ENCODE data around the gene CDC5L.

The CDC5L gene

DNA sequence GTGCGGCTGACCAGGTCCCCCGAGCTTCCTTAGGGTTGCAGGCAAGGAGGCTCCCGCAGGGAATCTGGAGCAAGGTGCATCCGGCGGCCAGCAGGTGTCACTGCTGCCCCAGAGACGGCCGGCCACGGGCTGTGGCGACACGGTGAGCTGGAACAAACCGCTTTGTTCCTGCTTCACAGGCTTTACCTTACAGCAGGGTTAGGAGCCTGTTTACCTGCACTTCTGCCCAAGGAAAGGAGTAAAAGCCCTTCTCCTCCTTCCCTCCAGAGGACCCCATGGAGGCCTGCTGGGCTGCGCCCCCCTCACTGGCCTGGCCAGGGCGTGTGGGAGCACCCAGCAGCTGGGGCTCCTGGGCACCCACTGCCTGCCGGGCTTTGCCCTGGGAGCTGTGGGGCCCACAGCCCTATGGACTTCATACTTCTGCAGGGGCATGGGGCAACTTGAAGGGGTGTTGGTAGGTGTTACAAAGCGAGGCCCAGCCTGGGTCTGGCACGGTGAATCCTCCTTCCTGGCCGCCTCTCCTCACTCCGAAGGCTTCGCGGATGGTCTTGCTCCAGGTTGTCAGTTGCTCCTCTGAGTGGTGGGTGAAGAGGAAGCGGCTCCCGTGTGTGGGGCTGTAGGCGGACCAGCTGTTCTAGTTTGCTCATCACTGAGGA, 88.4 kb downstream of the CDC5L start:
- DNase-seq (ENCODE audit: low spot score) = peak; percentile 93

DNA sequence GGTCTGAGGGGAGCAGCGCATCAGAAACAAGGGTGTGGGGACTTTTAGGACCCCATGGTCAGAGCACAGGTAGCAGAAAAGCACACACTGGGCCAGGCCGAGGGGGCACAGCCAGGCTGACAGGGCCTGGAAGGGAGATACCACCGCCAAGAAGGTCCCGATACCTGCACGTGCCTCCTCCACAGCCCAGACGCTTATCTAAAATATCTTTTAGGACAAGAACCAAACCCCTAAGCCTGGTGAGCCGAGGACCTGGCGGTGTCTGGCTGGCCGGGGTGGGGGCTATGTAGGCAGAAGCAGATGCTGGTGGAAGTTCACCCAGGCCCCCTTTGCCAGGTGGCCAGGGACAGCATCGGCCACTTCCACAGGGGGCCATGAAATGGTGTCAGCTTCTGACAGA, 89.3 kb downstream of the CDC5L start:
- DNase-seq (ENCODE audit: low spot score) = no peak

DNA sequence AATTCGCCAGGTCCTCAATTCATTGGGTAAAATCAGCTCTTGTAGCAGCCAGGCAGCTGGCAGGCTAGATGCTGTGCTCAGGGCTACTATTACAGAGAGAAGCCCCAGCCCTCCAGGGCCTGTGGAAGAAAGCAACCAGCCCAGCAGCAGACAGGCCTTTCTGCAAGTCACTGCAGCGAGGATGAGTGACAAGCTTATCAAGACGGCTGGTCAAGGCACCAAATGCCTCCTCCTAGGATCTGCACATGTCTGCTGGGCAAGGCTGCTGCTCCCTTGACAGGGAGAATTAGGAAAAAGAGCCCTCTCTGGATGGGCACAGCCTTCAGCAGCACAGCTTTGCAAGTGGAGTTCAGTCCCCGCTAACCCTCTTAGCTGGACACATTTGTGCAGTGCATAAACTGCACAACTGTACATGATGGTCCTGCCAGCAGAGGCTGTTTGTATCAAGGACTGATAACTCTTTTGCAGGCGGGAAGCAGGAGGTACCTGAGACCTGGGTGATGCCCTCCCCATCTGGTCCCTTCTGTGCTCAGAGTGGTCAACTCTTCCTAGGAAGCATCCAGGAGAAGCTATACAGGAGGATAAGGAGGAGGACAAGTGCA, 89.9 kb downstream of the CDC5L start:
- no peak for DNase-seq (ENCODE audit: low spot score)

DNA sequence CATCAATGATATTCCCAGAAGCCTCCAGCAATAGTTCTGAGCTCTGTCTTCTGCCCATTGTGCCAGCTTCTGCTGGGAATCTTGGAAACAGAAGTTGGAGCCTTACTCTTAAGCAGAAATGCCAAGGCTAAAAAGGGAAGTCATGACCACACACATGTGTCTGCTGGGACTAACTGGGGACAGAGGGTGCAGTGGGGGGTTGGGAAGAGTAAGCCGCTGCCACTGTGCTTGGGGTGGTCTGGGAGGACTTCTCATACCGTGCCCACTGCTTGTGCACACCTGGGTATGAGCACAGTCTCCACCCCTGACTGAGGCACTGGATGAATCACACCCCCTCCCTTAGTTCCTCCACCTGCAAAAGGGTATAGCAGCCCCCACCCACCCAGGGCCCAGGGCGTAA, 90.7 kb downstream of the CDC5L start:
- no peak for DNase-seq (ENCODE audit: low spot score)

DNA sequence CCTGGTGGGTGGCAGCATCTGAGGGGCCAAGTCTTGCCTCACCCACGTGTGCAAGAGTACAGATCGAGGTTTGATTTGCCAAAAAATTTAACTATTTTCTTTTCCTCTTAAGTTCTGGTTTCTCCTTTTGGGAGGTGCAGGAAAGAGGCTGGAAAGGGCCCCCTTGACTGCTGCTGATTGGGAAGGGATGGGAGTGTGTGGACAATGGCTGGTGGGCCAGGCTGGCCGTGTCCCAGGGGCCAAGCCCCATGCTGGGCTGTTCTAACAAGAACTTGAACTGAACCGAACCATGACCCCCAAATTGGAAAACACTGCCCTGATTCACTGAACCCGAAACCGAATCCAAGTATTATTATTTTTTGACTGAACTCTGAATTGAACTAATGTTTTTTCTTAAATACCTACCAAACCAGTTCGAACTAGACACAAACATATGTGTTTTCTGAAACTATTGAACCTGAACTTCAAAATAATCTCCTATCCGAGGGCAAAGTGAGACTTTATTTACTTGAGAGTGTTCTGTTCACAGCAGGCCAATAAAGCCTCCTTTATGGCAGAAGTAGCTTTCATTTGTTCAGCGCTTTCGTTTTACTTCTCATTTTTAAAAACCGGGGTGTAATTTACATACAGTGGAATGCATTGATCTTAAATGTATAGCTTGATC, 91.2 kb downstream of the CDC5L start:
- DNase-seq (ENCODE audit: low spot score) = no peak

DNA sequence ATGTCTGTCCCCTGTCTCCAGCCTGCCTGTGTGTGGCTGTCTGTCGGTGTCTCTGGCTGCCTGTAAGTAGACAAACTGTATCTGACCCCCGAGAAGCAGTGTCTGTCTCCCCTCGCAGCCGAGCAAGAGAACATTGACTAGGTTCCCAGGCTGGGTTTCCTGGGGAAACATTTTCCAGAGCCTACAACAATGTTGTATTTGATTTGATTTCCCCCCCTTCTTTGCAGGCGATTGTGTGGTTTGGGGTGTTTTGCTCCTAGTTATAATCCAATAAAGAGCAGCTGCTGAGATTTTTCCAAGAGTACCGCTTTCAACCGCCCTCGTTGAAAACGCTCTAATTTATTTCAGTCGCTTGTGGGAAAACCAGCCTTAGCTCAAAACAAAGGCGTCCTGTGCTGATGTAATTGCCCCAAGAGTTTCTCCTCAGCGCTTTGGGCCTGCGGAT, 92.6 kb downstream of the CDC5L start:
- no peak for DNase-seq (ENCODE audit: low spot score)

DNA sequence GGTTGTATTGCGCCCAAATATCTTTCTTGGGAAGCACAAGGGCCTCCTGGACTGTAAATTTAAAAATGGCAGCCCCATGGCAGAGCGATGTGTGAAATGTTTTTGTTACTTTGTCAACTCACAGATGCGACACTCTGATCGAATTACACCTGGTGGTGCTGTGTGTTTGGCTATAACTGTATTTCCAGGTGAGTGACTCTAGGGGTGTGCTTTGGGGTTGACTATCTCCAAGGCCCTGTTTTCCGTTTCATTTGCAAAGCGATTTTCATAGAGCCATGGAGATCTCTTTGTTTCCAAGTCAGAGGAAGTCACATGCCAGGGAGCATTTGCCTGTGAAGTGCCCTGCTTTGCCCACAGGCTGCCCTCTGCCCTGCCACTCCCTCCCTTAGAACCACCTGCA, 93.5 kb downstream of the CDC5L start:
- DNase-seq (ENCODE audit: low spot score) = no peak

DNA sequence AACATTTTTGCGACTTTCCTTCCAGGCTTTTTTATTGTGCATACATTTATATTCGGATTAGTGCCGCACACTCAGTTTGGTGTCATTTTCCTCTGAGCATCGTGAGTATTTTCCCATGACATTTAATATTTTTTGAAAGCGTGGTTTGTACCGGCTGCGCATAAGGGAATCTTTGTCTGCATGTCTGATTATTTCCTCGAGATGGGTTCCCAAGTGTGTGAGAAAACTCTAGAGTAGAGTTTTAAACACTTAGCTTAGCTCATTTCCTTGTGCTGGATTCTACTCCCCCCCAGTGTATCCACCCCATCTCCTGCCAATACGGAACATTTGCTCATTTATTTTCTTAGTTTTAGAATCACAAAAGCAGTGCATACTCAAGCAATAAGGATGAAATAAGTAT, 94.3 kb downstream of the CDC5L start:
- no peak for DNase-seq (ENCODE audit: low spot score)

DNA sequence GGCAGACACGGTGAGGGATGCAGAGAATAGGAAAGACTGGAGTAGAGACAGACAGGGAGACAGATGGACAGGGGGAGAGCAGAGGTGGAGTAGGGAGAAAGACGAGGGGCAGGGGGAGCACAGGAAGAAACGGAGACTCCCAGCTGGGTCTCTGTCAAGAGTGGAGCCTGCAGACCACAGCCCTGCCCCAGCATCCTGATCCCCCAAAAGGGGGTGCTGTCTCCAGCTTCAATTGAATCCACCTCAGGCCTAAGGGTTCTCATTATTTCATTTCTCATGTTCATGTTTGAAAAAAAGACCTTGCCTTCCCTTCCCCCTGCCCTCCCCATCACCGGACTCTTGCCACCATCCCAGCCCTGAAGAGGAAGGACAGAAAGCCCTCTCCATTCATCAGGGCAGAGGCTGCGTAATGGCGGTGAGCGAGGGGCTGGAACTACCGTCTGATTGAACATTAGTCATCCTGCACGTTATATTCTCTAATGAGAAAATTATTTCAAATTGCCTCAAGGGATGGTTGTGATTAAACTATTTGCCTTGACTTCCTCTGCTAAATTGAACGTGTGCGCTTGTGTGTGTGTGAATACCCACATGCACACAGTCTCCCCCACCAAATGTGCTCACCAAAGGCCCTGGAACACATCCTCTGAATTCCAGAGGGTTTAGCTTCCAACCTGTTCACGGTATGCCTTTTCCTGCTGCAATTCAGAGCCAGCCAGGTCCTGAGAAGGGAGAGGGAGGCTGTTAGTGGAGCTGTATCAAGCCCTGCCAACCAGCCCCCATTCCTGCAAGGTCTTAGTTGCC, 98.3 kb downstream of the CDC5L start:
- DNase-seq (ENCODE audit: low spot score) = no peak

DNA sequence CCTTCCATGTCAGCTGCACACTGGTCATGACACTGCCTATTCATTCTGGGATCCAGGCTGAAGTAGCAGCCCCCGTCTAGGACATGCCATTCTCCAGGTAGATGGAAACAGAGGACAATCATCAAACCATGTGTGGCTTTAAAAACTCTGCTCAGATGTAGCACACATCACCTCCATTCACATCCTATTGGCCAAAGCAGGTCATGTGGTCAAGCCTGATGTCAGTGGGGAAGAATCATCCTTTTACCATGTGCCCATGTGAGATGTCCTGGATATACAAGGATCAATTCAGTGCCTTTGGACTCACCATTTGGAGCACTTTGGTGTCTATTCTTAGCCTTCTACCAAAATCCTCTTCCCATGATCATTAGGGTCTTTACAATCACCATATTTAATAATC, 99.5 kb downstream of the CDC5L start:
- no peak for DNase-seq (ENCODE audit: low spot score)

DNA sequence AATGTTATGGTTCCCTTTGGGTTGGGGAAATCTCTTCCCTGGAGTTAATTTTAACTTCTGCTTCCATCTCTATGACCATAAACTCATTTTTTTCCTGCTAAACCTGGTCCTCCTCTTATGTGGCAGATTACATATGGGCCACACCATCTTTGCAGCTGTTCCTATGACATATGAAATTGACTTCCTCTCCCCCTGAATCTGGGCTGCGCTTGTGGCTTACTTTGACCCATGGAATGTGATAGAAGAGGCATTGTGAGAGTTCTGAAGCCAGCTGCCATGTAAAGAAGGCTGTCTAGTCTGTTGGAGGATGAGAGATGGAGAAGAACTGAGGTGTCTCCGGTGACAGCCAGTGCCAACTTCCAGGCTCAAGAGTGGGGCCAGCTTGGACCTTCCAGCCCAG, 100.1 kb downstream of the CDC5L start:
- DNase-seq (ENCODE audit: low spot score) = no peak

DNA sequence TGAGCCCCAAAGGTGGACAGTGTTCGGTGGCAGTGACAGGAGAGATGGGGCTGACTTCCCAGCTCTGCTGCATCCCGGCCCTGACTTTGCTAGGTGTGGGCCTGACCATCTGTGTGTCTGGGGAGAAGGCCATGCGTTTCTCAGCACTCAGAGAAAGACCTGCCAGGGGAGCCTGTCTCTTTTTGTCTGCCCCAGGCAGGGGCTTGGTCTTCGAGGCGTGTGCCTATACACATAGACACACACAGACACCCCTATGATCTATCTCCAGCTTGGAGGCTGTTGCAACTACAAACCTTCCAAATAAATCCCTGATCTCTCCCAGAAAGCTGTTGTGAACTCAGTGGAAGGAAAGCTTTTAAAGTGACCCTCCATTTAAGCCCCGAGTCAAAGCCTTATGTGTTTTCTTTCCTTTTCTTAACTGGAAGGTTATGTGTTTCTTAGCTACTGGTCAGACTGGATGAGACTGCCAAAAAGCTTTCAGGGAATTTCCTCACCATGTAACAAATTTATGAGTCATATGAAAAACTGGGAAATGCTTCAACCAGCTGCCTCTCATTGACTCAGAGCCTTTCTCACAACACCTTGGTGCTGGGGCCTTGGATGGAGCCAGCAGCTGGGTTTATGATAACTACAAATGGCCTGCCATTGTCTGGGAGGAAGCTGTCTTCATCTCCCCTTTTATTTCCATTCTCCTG, 102.6 kb downstream of the CDC5L start:
- DNase-seq (ENCODE audit: low spot score) = peak; percentile 91

DNA sequence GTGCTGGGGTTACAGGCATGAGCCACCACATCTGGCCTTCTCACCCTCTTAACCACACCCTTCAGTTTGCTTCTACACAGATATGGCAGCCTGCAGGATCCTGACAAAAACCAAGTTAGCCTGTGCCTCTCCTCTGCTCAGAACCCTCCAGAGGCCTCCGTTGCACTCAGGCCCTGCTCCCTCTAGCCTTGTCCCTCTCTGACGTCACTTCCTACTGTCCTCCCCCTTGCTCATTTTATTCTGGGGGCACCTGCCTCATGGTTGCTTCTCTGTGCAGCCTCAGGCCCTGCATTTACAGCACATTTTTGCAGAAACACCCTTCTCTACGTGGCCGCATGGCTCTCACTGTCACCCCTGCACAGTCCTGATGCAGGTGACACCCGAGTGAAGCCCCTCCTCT, 105.6 kb downstream of the CDC5L start:
- DNase-seq (ENCODE audit: low spot score) = no peak

DNA sequence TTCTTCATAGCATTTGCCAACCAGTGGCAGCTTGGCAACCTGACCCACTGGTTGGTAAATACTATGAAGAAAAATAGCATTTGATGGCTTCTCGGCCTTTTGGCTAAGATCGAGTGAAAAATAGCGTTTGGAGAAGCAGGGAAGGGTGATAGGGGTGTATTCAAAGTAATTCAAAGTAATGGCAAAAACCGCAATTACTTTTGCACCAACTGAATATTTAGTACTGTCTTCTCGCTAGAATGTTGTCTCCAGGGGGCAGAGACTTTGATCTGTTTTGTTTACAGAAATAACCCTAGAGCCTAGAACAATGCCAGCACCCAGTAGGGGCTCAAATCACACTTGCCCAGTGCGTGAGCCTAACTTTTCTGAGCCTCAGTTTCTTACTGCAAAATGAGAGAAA, 106.1 kb downstream of the CDC5L start:
- no peak for DNase-seq (ENCODE audit: low spot score)

DNA sequence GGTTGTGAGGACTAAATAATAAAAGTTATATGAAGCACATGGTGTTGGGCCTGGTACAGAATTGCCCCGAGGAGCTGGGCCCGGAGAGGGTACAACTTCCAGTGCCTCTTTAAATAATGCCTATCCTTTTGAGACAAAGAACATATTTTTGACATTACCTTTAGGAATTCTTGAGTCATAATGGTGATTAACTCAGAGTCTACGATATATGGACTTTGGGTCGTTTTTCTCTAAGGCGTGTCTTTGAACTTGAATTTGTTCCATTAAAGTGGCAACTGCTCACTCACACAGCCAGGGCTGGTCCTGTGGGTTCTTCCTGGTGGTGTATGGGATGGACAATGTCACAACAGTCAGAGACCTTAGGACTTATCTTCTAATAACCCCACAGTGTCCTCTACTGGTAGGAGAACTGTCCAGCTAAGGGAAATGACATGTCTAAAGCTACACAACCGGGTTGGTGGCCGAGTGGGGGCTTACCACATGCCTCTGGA, 106.5 kb downstream of the CDC5L start:
- DNase-seq (ENCODE audit: low spot score) = peak; percentile 77

DNA sequence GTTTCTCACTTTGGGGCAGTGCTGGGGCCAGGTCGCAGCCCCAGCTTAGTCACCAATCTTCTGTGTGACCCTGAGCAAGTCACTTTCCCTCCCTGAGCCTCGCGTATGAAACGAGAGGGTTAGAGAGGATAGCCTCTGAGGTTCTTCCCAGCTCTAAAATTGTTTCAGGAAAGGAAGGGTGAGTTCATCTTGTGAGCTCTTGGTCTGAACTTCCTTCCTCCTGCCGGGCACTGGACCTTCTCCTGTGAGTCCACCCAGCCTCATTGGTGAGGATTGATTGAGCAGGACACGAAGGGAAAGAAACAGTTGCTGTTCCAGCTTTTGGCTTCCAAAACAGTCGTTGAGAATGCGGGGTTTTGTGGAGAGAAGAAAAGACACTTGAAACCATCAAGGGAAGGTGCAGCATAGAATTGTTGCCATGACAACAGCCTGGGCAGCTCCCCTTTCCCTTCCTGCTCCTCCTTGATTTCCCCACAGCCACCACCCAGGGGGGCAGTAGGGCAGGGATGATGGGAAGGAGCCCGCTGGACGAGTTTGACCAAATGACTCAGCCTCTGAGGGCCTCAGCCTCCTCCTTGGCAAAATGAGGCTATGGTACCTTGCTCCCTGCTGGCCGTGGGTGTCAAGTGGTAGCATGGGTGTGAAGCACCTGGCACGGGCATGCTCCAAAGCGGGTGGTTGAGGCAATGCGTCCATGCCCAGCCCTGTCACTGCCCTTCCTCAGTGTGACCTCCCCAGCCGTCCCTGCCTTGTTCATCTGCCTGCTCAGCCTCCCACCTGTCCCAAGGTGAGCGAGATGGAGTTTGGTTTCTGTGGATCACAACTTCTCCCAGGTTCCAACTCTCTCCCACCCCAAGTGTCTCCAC, 107.8 kb downstream of the CDC5L start:
- DNase-seq (ENCODE audit: low spot score) = no peak

DNA sequence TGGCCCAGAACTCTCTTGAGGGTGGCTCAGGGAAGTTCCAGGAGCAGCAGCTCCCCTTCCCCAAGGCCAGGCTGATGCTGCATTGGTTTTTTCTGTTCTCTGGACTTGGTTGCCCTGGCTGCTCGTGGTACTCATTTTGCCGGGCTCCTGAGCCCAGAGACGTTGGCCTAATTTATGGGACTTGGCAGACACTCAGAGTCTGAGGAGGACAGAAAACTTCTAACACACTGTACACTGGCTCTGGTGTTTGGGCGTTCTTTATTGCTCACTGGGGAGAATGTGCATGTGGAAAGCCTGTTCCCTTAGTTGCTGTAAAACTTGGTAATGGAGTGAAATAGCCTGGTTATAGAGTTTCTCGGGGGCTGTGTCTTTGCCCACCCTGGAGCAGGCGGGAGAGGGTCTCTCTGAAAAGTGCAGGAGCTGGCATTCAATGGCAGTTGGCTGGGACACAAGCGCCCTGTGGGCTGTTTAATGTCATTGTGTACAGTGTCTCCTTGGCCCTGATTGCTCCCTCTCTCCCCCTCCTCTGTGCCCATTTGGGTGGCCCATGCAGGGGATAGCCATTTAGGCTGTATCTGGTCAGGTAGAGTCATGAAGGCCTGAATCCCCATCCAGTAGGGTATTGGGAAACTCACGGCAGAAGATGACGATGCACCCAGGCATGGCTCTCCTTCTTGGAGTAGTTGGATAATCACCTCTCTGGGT, 109.3 kb downstream of the CDC5L start:
- DNase-seq (ENCODE audit: low spot score) = no peak

DNA sequence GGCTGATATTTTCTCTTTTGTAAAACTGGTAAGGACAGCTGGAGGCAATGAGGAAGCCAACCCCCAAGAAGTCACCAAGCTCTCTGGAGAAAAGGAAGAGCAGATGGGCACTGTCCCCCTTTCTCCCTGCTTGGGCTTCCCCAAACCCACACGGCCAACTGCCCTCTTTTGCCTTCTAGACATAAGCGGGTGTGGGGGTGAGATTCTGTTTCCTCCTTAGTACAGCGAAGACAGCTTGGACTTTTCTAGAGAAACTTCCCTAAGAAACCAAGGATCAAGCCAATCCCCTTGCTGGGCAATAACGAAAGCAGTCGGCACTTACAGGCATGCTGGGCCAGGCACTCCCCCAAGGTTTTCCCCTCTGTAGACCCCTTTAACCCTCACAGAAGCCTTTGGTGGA, 110.3 kb downstream of the CDC5L start:
- DNase-seq (ENCODE audit: low spot score) = no peak

DNA sequence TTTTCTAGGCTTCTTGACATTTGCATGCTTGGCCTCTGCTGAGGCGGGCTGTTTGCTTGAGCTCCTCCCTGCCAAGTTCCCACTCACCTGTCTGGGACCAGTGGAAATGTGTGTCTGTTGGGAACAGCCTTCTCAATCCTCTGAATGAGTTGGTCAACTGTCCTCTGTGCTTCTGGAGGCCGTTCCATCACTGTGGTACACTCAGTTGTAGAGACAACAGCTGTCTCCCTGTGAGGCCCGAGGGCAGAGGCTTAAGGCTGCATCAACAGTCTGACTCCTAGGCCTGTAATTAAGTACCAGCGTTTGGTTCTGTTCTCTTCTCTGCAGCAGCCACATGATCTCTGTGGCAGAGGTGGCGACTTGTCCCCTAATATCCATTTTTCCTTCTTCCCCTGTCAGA, 110.9 kb downstream of the CDC5L start:
- no peak for DNase-seq (ENCODE audit: low spot score)

DNA sequence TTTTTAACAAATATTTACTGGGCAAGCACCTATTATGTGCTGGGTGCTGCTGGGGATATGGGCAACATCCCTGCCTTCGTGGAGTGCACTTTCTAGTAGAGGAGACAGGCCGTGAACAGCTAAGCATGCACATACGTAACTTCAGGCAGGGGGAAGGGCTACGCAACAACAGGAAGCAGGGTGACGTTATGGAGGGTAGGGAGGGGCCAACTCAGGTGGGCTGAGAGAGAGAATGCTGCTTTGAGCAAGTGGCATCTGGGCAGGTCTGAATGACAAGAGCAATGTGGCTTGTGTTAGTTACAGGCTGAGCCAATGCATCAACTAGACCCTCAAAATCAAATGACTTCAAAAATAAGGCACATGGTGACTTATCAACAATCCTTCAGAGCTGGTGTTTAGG, 112.1 kb downstream of the CDC5L start:
- no peak for DNase-seq (ENCODE audit: low spot score)
